ENCODE data around the gene CLEC18B.
"Not testable (repeated sequence)": the region's sequence is repeated elsewhere in the genome, so short reads cannot be mapped to it uniquely, and the experiment has no call there.

CLEC18B gene

GRCh38 chr16:74368002-74368911, 53.0 kb downstream of the CLEC18B start:
- FAIRE-seq (peak; percentile 99), DNase-seq (ENCODE audit: insufficient read length) (peak; percentile 84)
- TF ChIP-seq POLR2A (IDR thresholded peaks at IDR 0.05; ENCODE audit: low read depth, low read length): peak; percentile 47; the same call in 1 of the 2 replicates

DNA sequence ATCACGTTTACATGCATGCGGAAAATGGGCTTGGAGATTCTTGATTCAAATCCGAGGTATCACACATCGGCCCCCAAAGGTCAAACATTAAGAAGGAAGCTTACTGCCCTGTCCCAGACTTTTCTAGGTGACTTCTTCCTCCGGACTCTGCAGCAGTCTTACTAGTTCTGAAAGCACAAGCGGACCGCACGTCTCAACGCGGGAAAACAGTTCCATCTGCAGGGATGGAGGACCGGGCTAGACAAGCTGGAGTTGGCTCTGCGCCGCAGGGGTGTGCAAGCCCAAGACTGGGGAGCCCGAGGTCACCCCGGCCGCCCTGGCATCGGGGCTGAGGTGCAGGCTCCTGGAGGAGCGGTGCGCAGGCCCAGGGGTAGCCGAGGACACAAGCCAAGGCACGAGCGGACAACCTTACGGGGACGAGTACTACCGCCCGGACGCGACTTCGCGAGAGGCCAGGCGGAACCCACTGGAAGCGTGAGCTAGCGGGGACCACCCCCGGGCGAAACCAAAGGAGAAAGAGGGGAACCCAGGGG, 53.7 kb downstream of the CLEC18B start:
- not testable (repeated sequence) for DNase-seq (ENCODE audit: insufficient read length)
- peak; percentile 21 for FAIRE-seq

DNA sequence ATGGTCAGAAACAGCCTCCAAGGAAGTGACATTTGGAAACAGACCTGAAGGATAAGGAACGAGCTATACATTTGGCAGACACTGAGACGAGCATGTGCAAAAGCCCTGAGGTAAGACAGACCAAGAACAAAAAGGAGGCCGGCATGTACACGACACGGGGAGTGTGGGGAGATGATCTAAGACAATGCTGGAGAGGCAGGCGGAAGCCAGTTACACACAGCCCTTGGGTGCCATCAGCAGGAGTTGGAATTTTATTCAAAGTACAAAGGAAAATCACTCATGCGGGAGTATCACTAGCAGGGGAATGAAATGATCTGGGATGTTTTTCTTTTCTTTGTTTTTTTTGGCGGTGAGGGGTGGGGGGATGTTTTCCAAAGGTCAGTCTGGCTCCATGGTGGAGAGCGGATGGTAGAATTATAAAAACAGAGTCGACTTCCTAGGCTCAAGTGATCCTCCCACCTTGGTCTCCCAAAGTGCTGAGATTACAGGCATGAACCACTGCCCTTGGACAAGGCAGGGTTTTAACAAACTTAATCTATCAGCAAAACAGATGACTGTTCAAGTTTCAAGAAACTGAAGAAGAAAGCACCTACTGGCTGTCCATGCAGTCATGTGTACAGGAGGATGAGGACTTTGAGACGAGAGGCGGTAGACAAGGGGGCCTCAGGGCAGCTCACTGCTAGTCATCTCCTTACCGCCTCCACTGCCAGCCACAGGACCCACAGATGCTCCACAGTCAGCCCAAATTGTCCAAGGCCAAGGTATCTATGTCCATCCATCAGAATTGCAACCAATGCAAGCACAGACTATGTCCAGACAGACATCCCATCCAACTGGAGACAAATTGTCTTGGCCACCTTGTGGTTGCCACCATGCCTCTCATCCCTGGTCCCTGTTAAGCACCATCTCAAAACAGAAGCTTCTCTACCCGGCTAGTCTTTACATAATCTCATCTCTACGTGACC, 59.4 kb downstream of the CLEC18B start:
- not testable (repeated sequence) for DNase-seq (ENCODE audit: insufficient read length); FAIRE-seq
